Measurements from ENCODE around the gene SPRTN.

Gene SPRTN

DNA sequence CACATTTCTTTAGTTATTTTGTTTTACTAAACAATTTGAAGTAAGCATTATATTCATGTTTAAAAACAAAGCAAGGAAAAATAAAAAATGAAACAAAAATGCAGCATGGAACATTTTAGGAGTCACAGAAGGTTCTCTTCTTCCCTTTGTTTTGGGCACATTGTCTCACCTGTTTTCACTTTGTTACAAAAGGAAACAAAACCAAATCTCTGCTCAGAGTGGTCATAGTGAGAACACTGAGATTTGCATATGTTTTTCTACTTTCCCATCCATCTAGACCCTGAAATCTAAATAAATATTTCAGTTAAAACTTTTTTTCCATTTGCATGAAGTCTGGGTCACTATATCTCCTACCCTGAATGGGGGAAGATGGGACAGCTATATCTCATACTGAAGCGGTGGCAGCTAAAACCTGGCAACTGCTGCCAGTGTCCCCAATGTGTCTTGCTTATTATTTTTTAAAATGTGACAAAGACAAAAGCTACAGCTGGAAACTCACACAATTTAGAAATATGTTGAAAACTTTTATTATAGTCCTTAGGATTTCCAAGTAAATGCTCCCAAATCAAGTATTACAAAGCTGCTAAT, 3.9 kb upstream of the SPRTN start:
- ChIA-PET CTCF (interaction anchor here (0.9 to 2.6 kb wide), 4 partner anchors 9 to 269 kb away, joined by 3 to 7 read pairs (median 3); no protein-coding TSS in a partner anchor), POLR2A (no interaction called here)
- TF ChIP-seq, protein P1, sequence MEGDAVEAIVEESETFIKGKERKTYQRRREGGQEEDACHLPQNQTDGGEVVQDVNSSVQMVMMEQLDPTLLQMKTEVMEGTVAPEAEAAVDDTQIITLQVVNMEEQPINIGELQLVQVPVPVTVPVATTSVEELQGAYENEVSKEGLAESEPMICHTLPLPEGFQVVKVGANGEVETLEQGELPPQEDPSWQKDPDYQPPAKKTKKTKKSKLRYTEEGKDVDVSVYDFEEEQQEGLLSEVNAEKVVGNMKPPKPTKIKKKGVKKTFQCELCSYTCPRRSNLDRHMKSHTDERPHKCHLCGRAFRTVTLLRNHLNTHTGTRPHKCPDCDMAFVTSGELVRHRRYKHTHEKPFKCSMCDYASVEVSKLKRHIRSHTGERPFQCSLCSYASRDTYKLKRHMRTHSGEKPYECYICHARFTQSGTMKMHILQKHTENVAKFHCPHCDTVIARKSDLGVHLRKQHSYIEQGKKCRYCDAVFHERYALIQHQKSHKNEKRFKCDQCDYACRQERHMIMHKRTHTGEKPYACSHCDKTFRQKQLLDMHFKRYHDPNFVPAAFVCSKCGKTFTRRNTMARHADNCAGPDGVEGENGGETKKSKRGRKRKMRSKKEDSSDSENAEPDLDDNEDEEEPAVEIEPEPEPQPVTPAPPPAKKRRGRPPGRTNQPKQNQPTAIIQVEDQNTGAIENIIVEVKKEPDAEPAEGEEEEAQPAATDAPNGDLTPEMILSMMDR (IDR thresholded peaks at IDR 0.05; ENCODE audit: insufficient read depth, low read length, missing control alignments), result no peak
- DNase-seq (ENCODE audit: low read depth, low spot score), result no peak
- H3K4me3 ChIP-seq (ENCODE audit: low read depth, low read length), result peak overlapping the region; percentile 32

DNA sequence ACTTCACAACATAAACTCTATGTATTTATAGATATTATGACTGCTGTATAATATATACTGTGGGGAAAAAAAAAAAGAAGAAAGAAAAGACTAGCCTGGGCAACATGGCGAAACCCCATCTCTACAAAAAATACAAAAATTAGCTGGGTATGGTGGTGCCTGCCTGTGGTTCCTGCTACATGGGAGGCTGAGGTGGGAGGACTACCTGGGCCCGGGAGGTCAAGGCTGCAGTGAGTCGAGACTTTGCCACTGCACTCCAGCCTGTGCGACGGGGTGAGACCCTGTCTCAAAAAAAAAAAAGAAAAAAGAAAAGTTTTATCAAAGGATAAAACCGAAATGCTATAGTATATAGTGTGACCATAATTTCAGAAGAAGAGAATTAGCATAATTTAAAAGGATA, 3.1 kb upstream of the SPRTN start:
- TF ChIP-seq, protein P1 (IDR thresholded peaks at IDR 0.05; ENCODE audit: insufficient read depth, low read length, missing control alignments), result no peak
- peak overlapping the region; percentile 49 for H3K4me3 ChIP-seq (ENCODE audit: low read depth, low read length)
- no peak for DNase-seq (ENCODE audit: low read depth, low spot score)
- ChIA-PET CTCF (interaction anchor here (0.6 to 2.6 kb wide), 4 partner anchors 23 to 268 kb away, joined by 3 to 8 read pairs (median 5); no protein-coding TSS in a partner anchor), POLR2A (no interaction called here)

DNA sequence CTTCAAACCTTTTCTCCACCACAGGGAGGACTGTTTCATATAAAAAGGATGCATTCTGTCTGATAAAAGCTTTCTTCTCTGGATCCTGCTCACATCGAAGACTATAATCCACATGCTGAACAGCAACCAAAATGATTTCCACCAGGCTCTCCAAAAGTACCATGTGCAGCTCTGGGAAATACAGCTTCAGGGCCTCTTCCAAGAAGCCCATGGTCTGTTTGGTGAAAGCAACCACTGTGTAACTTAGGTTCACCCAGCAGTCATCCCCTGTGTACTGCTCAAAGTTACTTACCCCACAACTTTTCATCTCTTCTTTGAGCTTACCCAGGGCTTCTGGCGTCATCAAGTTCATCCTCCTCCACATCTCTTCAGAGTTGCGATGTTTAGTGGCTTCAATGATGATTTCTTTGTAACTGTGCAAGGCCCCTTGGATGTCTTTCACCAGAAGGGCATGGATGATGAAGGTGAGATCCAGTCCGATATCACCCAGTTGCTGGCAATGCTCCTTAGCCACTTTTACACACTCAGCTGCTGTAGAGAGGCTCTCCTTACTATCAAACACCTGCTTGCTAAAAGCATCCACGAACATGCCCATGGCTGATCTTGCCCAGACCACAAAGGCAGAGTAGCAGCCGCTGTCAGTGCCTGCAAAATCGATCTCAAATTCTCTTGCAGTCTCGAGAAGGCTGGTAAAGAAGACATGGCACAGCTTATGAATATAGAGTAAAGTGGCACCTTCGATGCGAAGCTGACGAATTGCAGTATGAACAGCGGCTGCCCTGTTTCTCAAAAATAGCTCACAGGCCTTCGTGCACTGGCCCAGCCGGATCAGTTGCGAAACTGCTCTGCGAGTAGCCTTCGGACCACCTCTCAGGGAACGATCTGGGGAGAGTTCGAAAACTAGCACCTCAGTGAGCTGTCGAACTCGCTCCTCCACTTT, 2.2 kb upstream of the SPRTN start:
- POLR2A ChIA-PET, result interaction anchor here (0.6 kb wide), 1 partner anchor 80 kb away, joined by 3 read pairs; no protein-coding TSS in a partner anchor
- H3K4me3 ChIP-seq (ENCODE audit: low read depth, low read length), result peak overlapping the region; percentile 91
- DNase-seq (ENCODE audit: low read depth, low spot score), result no peak
- TF ChIP-seq, protein P1 (IDR thresholded peaks at IDR 0.05; ENCODE audit: insufficient read depth, low read length, missing control alignments), result no peak
- CTCF ChIA-PET, result interaction anchor here (0.6 to 2.6 kb wide), 6 partner anchors 21 to 267 kb away, joined by 3 to 8 read pairs (median 5); no protein-coding TSS in a partner anchor

DNA sequence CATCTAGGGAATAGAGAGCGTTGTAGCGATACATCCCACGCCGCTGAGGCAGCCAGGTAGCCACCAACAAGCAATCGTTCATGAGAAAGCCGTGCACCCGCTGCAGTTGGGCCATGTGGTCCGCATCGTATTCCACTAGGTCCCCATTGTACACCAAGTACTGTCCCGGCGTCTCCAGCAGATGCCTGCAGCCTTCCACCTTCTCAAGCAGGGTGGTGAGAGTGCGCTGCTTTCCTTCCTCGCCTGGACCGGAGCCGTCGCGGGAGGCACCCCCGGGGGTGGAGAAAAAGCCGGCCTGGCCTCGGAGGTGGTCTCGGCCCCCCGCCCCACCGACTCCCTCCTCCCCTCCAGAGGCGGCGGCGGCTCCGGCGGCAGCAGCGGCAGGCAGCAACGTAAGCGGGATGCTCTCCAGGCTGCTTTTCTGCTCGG, 1.0 kb upstream of the SPRTN start:
- TF ChIP-seq, protein P1 (IDR thresholded peaks at IDR 0.05; ENCODE audit: insufficient read depth, low read length, missing control alignments), result no peak
- DNase-seq (ENCODE audit: low read depth, low spot score), result no peak
- ChIA-PET POLR2A (interaction anchor here (0.9 kb wide), 2 partner anchors 13 to 20 kb away, joined by 3 to 4 read pairs; no protein-coding TSS in a partner anchor), CTCF (interaction anchor here (1.0 to 2.6 kb wide), 5 partner anchors 12 to 266 kb away, joined by 3 to 7 read pairs (median 4); no protein-coding TSS in a partner anchor)
- peak overlapping the region; percentile 91 for H3K4me3 ChIP-seq (ENCODE audit: low read depth, low read length)

DNA sequence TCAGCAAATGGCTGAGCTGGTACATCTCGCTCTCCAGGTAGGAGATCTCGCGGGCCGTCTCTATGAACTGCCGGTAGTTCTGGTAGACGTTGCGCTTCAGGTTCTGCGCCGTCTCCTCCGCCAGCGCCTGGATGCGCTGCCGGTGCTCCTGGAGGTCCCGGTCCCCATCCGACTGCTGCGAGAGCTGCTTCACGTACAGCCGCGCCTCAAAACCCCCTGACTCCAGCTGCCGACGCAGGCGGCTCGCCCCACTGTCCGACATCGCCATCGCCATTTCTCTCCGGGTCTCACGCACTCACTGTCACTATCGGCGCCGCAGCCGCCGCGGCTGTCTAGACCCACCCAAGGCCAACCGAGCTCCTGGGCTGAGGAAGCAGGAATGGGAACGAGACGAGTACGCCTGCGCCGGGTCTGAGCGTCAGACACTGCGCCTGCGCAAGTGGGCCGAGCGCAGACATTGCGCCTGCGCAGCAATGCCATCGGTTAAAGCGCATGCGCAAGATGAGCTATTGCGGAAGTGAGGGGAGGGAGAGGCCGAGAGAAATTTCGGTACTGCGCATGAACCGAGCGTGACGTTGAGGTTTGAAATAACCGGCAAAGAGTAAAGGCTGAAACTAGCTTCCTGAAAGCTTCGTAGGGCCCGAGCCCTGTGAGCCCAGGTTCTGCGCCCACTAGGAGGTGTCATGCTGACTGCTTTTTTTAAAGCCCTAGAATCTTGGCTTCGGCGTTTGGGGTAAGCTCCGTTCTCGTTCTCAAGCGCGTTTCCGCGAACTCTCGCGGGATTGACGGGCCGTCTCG, 422 bp upstream of the SPRTN start, which contains the start of gene EXOC8:
EXOC8 (minus strand) TSS at position 381 of the 798 bp plus-strand sequence; CDS start at position 274, 107 bp downstream.
- peak within 1 kb of the TSS; percentile 98 for H3K4me3 ChIP-seq (ENCODE audit: low read depth, low read length)
- peak; percentile 70 for DNase-seq (ENCODE audit: low read depth, low spot score)
- ChIA-PET CTCF (interaction anchor here (0.8 to 2.0 kb wide), 5 partner anchors 9 to 249 kb away, joined by 3 to 9 read pairs (median 4); no protein-coding TSS in a partner anchor), POLR2A (interaction anchor here (0.8 to 1.0 kb wide), 6 partner anchors 13 to 253 kb away, joined by 3 to 4 read pairs (median 3); no protein-coding TSS in a partner anchor)
- TF ChIP-seq, protein P1 (IDR thresholded peaks at IDR 0.05; ENCODE audit: insufficient read depth, low read length, missing control alignments), result no peak

Measured in AG04449 (cell line).